SIG-M5 (cell line): ENCODE results near the gene RTP3.
A peak's percentile ranks its signal among the peaks of the same experiment; 100 is the strongest.
"Not testable (repeated sequence)": the region's sequence is repeated elsewhere in the genome, so short reads cannot be mapped to it uniquely, and the experiment has no call there.

Experiments used
- DNase-seq: peaks from one replicate; lab custom pipeline; 2025; lab: John Stamatoyannopoulos, UW

Gene RTP3

DNA sequence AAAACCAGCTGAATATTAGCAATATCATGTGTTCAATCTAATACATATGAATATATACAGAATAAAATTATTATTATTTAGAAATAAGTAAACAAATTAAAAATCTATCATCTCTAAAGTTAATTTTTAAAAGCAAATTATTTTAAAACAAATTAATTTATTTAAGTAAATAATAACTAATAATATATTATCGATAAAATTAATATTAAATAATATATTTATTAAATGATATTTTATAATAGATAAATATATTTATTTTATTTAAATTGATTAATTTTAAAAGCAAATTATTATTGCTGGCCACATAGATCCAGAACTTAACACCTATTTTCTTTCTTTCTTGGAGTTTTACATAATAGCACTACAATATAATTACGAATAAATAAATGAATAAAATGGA is 22.2 kb downstream of the RTP3 start:
- DNase-seq = no peak

DNA sequence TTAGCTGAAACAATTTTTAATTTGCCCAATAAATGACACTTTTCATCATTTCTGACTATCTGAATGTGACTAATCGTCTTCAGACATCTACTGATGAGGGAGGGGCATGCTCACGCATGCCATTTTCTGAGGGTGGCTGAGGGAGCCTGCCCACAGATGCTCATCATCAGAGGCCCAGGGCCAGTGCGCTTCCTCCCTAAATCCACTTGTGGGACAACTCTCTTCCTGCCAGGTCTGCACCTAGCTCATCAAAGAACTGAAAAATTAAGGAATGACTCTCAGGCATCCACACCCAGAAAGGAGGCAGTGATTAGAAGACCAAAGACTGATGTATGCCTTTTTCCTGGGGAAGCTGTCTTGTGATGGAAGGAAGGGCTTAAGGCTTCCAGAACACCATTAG is 22.8 kb downstream of the RTP3 start:
- no peak for DNase-seq

DNA sequence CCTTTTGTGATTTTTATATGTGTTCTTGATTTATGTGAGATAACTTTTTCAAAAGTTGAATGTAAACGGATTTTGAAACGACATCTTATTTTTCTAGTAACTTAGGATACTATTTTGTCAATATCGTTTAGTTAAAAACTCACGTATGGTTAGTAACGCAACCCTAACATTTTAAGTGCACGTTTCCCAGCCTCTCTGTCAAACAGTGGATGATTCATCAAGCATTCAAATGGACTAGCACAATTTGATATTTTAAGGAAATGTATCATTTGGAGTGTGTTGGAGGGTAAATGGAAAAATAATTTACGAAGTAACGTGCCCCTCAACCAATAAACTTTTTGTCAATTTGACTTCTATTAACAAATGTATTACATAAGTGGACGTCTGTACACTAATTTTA is 23.3 kb downstream of the RTP3 start:
- no peak for DNase-seq

DNA sequence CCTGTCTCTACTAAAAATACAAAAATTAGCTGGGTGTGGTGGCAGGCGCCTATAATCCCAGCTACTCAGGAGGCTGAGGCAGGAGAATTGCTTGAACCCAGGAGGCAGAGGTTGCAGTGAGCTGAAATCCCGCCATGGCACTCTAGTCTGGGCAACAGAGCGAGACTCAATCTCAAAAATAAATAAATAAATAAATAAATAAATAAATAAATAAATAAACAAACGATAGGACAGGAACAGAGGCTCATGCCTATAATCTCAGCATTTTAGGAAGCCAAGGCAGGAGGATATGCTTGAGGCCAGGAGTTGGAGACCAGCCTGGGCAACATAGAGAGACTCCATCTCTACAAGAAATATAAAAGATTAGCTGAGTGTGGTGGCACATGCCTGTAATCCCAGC is 24.4 kb downstream of the RTP3 start:
- not testable (repeated sequence) for DNase-seq

DNA sequence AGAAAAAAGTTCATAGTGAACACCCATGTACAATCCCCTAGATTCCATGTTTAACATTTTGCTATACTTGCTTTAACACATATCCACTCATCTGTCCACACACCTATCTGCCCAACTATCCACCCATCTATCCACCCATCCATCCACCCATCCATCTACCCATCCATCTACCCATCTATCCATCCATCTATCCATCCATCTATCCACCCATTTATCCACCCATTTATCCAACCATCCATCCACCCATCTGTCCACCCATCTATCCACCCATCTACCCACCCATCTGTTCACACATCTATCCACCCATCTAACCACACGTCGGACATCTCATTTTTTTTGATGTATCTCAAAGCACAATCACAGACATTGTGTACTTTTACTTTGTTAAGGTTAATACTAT is 25.8 kb downstream of the RTP3 start:
- no peak for DNase-seq

DNA sequence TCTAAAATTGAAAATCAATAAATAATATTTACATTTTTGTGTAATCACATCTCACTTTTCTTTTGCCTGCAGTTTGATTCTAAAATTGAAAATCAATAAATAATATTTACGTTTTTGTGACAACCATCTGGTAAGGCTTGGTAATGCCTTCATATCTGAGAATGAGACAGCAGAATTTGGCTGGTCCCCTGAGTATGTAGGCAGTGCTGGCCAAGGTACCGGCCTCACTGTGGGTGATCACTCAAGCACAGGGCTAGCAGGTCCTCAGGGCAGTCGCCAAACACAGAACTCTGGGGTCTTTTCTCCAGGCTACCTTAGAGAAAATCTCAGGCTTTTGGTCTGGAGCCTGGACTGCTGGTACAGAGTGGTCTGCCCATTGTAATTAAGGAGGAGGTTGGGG is 26.2 kb downstream of the RTP3 start:
- no peak for DNase-seq

DNA sequence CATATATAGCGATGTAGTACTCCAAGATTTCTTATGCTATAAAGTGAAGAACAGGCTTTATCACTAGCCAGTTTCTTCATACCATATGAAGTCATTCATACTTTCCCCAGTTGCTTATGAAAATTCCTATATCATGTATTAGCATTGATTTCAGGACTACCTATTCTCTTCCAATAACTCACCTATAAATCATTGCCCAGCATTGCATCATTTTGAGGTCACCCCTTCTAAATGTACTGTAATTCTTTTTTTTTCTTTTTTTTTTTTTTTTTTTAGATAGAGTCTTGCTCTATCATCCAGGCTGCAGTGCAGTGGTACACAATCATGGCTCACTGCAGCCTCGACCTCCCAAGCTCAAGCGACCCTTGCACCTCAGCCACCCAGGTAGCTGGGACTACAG is 27.1 kb downstream of the RTP3 start:
- no peak for DNase-seq

DNA sequence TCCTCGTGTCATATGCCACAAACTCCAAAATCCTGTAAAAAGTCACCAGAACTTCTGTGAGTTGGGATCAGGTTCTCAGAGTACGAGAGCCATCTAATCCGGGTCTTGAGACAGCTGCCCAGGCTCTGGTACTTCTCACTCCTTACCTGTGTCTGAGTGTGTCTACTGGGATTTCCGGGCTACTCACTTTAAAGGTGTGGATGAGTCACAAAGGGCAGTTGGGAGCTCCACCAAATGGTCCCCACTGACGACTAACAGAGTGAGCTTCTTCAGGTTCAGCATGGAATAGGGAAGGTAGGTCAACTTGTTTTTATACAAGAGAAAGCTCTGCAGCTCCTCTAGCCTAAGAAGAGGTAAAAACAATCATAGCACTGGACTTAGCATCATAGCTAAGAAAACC is 29.5 kb downstream of the RTP3 start:
- no peak for DNase-seq

DNA sequence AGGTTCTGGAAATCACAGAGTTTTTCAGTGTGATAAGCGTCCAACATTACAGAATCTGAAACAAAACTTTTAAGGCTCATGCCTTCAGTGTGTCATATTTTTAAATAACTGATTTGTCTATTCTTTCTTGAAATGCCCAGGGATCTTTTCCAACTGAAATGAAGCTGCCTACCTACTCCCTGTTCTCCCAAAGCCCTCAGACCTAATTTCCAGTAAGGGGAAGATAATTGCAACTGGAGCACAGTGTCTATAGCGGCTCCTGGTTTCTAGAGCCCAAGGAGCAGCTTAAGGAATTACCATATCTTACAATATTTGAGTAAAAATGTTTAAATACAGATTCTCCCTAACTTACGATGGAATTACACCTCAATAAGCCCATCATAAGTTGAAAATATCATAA is 35.3 kb downstream of the RTP3 start:
- no peak for DNase-seq

DNA sequence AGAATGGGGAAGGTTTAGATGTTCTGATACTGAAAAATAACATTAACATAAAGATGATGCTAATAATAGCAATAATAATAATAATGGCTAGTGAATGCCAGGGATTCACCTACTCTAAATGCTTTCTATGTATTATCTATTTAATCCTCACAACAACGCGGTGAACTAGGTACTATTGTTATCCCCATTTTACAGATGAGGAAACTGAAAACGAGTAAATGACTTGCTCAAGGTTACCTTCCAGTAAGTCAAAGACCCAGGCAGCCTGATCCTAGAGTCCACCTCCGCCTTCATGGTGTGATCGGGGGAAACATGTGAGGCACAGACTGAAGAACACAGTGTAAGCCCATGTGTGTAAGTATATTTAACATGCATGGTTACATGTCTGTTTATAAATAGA is 38.0 kb downstream of the RTP3 start:
- no peak for DNase-seq

DNA sequence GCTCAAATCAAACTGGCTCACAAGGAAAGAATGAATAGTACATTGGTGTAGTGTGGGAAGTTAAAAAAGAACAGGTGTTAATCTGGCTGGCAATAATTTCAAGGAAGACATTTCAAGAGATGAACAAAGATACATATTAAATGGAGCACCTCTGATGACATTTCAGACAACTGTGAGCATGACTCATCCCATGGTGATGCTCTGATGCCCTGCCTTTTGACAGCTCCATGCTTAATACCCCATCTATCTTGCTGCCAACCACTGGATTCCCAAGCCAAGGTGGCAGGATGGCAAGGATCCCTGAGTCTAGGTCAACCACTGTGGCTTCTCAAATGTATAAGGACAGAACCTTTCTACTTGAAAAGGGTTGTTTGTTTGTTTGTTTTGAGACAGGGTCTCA is 39.0 kb downstream of the RTP3 start:
- no peak for DNase-seq

DNA sequence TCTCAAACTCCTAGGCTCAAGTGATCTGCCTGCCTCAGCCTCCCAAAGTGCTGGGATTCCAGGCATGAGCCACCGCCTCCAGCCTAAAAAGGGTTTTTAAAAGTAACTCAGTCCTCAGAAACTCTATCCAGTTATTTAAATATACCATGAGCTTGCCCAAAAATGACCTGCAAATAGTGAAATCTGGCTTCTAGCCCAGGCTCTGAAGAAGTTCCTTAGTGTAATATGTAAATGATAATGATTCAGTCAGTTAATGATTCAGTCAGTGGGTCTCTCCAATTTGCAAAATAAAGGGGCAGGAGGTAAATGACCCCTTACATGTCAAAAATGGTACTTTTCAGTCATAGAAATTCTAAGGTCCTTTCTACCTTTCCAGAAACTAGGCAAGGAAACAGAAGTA is 39.5 kb downstream of the RTP3 start:
- DNase-seq = no peak

DNA sequence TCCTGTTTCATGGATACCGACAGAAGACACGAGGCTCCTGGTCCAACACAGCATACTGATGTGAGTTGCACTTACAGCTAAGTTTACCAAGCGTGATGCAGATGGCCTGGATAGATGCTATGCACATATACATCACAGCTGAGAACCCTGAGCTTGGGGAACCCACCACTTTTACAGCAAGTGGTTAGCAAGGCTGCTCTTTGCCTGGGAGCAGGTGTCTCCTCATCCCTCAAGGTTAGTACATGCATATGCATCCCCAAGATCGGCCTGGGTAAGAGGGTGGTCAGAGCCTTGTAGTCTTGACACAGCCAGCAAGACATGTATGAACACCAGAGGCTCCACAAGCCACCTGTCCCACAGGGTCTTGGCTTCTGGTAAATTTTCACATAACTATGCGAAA is 40.0 kb downstream of the RTP3 start:
- no peak for DNase-seq

DNA sequence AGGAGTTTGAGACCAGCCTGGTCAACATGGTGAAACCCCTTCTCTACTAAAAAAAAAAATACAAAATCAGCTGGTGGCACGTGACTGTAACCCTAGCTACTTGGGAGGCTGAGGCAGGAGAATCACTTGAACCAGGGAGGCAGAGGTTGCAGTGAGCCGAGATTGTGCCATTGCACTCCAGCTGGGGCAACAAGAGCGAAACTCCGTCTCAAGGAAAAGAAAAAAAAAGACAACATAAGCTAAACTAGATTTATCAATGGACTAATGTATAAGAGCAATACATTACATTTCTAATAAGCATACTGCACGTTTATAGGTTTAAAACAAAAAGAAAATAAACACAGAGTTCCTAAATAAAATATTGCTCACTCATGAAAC is 40.6 kb downstream of the RTP3 start:
- DNase-seq = not testable (repeated sequence)

DNA sequence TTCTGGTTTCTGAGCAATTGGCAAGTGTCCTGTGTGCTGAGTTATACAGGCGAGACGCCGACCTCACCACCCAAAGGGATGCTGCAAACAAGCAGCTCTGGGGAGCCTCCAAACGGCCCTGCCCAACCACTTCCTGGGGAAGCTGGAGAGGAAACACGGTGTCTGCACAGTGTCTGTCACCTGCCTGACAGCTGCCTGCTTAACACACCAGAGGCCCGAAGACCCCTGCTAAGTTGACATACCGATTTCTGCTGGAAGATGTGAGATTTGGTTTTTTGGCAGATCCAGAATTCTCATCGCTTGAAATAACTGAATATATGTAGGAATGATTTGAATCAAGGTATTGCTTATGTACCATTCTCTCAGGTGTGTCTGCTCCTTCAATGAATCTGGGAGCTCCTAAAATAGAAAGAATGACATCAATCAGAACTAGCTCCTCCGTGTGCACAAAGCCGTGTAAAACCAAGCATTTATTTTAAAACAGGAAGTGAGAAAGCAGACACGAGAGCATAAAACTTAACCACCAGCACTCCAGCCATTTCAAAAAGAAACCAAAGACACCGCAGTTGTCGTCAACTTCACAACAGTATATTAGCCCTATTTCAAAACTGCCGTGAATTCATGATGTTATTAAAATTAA is 41.1 kb downstream of the RTP3 start:
- DNase-seq = peak; percentile 23

DNA sequence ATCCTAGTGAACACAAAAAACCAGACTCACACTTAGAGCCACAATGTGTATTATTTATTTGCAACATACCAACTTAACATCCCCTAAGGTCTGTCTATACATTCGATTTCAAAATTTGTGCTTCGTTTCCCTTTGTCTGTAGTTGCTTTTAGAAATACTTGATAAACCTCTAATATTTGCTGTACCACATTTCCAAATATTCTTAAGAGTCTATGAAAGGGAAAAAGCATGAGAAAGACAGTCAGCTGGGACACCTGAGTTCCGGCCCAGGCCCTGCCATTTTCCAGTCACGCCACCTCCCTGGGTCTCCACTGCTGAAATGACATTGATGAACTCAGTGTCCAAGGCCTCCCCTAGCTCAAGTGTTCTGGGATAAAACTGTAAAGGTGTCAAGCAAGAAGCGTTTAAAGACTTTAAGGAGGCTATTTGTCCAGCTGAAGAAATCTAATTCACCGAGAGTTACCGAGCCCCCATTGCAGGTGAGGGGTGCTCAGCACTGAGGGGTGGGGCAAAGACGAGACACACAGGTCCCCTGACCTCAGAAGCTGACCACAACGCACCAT is 41.7 kb downstream of the RTP3 start:
- DNase-seq = no peak

DNA sequence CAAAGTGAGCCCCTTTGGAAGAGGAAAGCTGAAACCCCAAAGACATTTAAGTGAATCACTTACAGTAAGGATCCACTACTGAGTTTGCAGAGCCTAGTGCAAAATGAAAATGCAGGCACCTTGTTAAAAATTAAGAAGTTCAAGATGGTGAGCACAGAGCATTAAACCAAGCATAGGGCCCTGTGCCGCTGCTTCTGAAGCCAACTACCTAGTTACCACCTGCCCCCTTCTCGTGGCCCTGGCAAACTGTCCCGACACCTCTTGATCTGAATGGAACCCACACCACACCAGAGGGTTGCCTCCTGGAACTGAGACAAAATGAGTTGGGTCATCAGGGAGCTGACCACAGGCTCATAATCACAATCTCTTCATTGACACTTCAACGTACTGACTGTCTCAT is 42.8 kb downstream of the RTP3 start:
- no peak for DNase-seq

DNA sequence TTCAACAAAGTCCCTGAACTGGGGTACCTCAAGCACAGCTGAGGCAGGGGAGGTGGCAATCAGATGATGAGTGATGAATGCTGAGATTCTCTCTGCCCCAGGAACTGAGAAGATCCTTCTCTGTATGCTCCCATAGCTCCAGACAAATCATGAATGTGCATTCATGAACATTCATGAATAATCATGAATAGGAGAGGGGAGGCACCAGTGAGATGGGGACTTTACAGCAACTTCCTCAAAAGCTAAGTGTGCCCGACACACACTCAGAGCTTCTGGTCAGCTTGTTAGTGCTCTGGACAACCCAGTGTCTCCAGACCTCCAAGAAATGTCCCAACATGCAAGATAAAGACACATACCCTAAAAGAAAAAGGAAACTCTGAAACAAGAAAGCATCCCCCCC is 44.1 kb downstream of the RTP3 start:
- DNase-seq = no peak

DNA sequence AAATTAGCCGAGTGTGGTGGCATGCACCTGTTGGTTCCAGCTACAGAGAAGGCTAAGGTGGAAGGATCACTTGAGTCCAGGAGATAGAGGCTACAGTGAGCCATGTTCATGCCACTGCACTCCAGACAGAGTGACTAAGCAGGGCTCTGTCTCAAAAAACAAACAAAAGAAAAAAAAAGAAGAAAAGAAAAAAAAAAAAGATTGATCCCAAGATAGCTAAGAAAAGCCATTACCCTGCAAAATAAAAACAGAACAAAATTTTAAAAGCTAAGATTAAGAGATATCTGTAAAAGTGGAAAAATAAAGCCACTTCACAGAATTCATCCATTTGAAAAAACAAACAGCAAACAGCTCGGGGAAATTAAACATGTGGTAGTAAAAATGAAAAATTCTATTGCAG is 44.6 kb downstream of the RTP3 start:
- DNase-seq = no peak

DNA sequence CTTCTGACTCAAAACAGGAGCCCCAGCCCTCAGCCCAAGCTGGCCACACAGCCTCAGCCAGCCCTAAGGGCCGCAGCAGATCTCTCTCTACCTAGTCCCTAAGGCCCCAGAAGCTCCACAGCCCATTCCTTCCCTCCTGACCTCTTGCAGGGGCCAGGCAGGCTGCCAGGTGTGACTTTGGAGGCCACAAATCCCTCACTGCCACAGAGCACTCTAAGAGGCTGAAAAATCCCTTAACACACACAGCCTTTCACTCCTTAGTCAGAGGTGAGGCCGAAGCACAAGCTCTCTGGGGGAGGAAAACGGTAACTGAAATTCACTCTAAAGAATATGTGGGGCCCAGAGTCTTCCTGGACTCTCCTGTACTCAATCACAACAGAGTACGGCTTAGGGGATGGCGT is 45.0 kb downstream of the RTP3 start:
- no peak for DNase-seq

DNA sequence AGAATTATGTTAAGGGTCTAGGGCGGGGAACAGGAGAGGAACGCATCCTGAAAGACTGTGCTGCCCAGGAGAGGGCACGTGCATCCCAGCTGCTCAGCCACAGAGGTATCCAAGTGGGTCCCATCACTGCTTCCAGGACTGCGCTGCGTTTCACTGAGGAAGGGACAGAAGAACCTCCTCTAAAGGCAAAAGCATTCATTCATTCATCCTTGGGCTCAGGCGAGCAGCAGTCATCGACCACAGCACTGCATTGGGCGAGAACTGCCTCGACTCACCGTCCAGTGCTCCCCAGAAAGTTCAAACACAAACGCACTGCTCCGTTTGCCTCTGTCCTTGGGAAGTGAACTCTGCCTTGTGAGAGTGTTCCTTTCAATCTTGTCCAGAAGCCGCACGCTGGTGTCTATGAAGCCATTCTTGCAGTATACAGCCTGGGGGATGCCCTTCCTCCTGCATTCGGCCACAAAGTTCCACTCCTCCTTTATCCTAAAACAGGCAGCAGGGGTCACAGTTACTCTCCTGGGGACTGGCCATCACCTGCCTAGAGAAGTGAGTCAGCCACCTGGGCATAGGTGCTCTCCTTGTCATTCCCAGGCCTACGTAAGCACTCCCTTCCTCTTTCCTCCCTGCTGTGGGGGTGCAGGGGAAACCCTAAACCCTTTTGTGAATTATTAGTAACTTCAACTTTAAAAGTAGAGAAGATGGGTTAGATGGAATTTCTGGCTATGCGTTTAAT is 47.2 kb downstream of the RTP3 start:
- DNase-seq = no peak

DNA sequence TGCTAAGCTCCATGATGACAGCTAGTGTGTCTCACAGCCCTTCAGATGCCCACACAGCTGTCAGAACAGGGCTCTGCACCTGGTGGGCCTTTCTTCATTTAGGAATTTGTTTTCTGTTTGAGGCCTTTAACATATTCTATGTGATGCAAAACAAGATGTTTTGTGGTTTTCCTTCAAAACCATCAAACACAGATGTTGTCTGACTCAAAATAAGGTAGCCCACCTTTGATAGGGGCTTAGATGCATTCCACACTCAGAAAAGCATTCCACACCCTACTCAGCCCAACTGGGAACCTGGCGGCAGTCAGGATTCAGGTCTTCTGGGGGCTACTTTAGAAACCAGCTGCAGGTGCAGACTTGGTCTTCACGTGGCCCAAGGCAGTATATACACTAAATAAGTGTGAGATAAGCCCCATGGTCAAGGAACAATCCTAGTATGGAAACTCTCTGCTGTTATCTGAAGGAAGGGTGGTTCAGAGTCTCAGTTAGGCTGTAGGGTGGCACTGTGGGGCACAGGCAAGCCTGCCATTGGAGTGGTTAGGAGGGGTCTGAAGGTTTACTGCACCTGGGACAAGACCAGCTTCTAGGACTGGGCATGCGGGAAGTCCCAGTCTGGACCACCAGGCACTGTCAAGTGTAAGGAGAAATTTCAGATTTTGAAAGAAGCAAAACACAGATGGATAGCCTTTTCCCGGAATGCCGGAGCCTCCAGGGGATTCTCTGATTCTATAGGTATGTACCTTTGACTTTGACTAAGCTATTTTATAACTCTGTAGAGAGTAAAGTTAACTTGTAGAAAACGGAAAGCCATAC is 48.2 kb downstream of the RTP3 start:
- no peak for DNase-seq

DNA sequence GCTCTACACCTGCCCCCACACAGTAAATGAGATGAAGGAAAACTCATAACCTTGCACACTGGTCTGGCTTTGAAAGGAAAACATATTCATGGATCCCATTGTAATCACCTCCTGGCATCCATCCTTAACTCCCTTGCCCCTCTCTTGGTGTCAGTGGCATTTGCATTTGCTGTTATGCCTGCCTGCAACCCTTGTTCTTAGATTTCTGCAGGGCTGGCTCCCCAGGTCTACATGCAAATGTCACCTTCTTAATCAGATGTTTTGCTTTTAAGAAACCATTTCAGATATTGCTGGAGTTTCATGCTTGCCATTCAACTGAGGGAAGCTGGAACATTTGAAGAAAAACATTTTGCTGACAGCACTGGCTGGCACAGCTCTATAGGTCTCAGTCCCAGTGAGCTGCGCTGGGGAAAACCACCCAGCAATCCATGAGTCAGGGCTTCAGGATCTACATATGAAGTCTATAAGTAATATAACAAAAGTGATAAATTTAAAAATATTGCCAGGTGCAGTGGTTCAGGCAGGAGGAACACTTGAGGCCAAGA is 49.2 kb downstream of the RTP3 start:
- DNase-seq = no peak
